ENCODE results near the gene GCNT2. TPM values are rescaled to one million over a fixed set of nuclear protein-coding genes. Genes with fewer than 3 reads are reported as not detected.
A peak's percentile ranks its signal among the peaks of the same experiment; 100 is the strongest.
"Not testable (repeated sequence)": the region's sequence is repeated elsewhere in the genome, so short reads cannot be mapped to it uniquely, and the experiment has no call there.

The GCNT2 gene
- total RNA-seq, 6 donors from 2014 or later, result 18.7 to 97.4 (median 44.5) TPM

DNA sequence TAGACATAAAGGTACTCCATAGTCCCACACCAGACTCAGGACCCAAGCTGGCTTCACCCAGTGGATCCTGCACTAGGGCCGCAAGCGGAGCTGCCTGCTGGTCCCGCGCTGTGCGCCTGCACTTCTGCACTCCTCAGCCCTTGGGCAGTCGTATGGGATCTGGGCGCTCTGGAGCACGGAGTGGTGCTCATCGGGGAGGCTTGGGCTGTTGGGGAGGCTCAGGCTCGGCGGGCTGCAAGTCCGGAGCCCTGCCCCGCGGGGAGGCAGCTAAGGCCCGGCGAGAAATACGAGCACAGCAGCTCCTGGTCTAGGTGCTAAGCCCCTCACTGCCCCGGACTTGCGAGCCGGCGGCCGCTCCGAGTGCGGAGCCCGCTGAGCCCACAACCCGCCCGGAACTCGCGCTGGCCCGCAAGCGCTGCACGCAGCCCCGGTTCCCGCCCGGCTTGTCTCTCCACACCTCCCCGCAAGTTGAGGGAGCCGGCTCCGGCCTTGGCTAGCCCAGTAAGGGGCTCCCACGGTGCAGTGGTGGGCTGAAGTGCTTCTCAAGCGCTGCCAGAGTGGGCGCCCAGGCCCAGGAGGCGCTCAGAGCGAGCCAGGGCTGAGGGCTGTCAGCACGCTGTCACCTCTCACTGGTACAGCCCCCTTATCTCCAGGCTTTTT is 33.4 kb upstream of the GCNT2 start:
- no peaks in the 10 kb centered on the region for H3K9me3 ChIP-seq
- no peak overlapping the region for H3K4me3 ChIP-seq
- H3K27me3 ChIP-seq, result no peaks in the 10 kb centered on the region
- WGBS, 2 donors, result 81 to 84% methylated on average over 16 to 39 of the region's 44 CpGs
- H3K27ac ChIP-seq, result no peak overlapping the region
- DNase-seq, result peak in 1 of 2 donors; percentile 82
- TF ChIP-seq POLR2A (IDR thresholded peaks at IDR 0.05) (no peak), POLR2AphosphoS5 (IDR thresholded peaks at IDR 0.05) (no peak), EP300 (IDR thresholded peaks at IDR 0.05) (no peak)
- TF ChIP-seq, protein P1, sequence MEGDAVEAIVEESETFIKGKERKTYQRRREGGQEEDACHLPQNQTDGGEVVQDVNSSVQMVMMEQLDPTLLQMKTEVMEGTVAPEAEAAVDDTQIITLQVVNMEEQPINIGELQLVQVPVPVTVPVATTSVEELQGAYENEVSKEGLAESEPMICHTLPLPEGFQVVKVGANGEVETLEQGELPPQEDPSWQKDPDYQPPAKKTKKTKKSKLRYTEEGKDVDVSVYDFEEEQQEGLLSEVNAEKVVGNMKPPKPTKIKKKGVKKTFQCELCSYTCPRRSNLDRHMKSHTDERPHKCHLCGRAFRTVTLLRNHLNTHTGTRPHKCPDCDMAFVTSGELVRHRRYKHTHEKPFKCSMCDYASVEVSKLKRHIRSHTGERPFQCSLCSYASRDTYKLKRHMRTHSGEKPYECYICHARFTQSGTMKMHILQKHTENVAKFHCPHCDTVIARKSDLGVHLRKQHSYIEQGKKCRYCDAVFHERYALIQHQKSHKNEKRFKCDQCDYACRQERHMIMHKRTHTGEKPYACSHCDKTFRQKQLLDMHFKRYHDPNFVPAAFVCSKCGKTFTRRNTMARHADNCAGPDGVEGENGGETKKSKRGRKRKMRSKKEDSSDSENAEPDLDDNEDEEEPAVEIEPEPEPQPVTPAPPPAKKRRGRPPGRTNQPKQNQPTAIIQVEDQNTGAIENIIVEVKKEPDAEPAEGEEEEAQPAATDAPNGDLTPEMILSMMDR (IDR thresholded peaks at IDR 0.05), result no peak
- peak in 1 of 2 donors; percentile 8 for ATAC-seq (ENCODE audit: low FRiP score in 2 of 2)
- no peaks in the 10 kb centered on the region for H3K36me3 ChIP-seq
- no peaks in the 10 kb centered on the region for H3K4me1 ChIP-seq

DNA sequence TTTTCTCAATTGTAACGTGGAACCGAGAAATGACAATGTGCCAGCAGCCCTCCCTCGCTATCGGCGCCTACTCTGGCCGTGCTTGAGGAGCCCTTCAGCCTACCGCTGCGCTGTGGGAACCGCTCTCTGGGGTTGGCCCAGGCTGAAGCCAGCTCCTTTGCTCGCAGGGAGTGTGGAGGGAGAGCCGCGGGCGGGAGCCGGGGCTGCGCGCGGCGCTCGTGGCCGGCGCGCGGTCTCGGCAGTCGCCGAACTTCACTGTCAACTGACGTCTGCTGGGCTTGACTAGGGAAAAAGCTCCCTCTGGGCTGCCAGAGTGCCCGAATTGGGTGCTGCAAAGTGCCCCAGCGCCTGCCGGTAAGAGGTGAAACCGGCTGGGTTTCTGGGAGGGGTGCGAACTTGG is 29.7 kb upstream of the GCNT2 start:
- Histone ChIP-seq H3K27ac (no peak overlapping the region), H3K4me3 (no peak overlapping the region), H3K9me3 (no peaks in the 10 kb centered on the region), H3K27me3 (no peaks in the 10 kb centered on the region), H3K4me1 (no peaks in the 10 kb centered on the region), H3K36me3 (no peaks in the 10 kb centered on the region)
- ATAC-seq (ENCODE audit: low FRiP score in 2 of 2), result no peak
- TF ChIP-seq EP300 (IDR thresholded peaks at IDR 0.05) (no peak), POLR2A (IDR thresholded peaks at IDR 0.05) (no peak), POLR2AphosphoS5 (IDR thresholded peaks at IDR 0.05) (no peak)
- TF ChIP-seq, protein P1 (IDR thresholded peaks at IDR 0.05), result no peak
- peak in 1 of 2 donors; percentile 57 for DNase-seq
- WGBS, 2 donors, result 95 to 96% methylated on average over 29 to 32 of the region's 32 CpGs

DNA sequence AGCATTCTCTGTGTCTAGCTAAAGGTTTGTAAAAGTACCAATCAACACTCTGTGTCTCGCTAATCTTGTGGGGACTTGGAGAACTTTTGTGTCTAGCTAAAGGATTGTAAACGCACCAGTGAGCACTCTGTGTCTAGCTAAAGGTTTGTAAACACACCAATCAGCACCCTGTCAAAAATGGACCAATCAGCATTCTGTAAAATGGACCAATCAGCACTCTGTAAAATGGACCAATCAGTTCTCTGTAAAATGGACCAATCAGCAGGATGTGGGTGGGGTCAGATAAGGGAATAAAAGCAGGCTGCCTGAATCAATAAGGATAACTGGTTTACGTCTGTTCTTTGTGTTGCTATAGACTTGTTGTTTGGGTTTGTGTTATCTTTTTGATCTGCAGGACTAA is 29.2 kb upstream of the GCNT2 start:
- not testable (repeated sequence) for H3K4me3 ChIP-seq; ATAC-seq (ENCODE audit: low FRiP score in 2 of 2); H3K36me3 ChIP-seq; H3K4me1 ChIP-seq; H3K27ac ChIP-seq; H3K27me3 ChIP-seq; DNase-seq; H3K9me3 ChIP-seq
- 91 to 95% methylated on average over 3 of the region's 3 CpGs for WGBS, 2 donors

DNA sequence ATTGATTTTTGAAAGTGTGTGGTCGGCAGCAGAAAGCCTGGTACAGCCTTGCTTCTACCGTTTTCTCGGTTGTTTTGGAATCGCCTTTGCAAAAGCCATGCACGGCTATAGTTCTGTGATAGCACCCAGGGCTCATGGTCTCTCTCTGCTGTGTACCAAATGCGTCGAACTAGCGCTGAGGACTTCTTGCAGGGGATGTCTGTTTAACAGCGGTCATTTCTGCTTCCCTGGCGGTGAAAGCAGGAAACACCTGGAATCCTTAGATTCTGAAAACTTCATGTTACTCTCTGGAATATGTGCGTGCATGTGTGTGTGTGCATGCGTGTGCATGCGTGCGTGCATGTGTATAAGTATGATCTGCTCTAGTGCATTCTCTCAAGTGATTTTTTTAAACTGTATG is 26.1 kb upstream of the GCNT2 start:
- Histone ChIP-seq H3K27me3 (no peaks in the 10 kb centered on the region), H3K4me3 (no peak overlapping the region), H3K27ac (no peak overlapping the region), H3K4me1 (no peaks in the 10 kb centered on the region), H3K36me3 (no peaks in the 10 kb centered on the region), H3K9me3 (no peaks in the 10 kb centered on the region)
- TF ChIP-seq, protein P1 (IDR thresholded peaks at IDR 0.05), result no peak
- TF ChIP-seq POLR2A (IDR thresholded peaks at IDR 0.05) (no peak), POLR2AphosphoS5 (IDR thresholded peaks at IDR 0.05) (no peak), EP300 (IDR thresholded peaks at IDR 0.05) (no peak)
- no peak for DNase-seq
- no peak for ATAC-seq (ENCODE audit: low FRiP score in 2 of 2)
- 54 to 65% methylated on average over 14 of the region's 14 CpGs for WGBS, 2 donors

DNA sequence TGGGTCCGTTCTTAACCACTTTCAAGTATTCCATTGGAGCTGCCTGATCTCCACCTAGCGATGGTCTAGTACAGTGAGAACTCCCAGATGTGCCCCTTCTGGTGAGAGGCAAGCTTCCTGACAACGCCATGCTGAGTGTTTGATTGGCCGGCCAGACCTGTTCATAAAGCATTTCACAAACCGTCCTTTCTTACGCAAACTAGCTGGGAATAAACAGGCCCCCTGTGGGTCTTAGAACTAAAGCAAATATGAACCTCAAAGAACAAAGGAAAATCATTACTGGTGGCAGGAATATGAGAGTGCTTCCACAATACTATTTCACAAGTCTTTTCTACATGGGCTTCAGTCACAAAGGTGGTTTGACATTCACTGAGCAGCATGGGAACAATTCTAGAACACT is 15.6 kb upstream of the GCNT2 start:
- no peaks in the 10 kb centered on the region for H3K36me3 ChIP-seq
- DNase-seq (no peak), ATAC-seq (ENCODE audit: low FRiP score in 2 of 2) (no peak)
- no peak overlapping the region for H3K27ac ChIP-seq
- no peaks in the 10 kb centered on the region for H3K4me1 ChIP-seq
- H3K27me3 ChIP-seq, result no peaks in the 10 kb centered on the region
- no peak overlapping the region for H3K4me3 ChIP-seq
- 50 to 64% methylated on average over 6 of the region's 6 CpGs for WGBS, 2 donors
- no peaks in the 10 kb centered on the region for H3K9me3 ChIP-seq
- no peak for TF ChIP-seq EP300 (IDR thresholded peaks at IDR 0.05)
- TF ChIP-seq, protein P1 (IDR thresholded peaks at IDR 0.05), result no peak
- no peak for TF ChIP-seq POLR2A (IDR thresholded peaks at IDR 0.05)
- TF ChIP-seq POLR2AphosphoS5 (IDR thresholded peaks at IDR 0.05), result no peak

Data from upper lobe of left lung (tissue), 6 donors.